HG03342 (cell line): ENCODE measurements around the gene PHKA2.

Experiments used
- ATAC-seq: cut with Tn5 transposase; IDR thresholded peaks from one replicate; pipeline ENCODE4 v1.9.1; 2021; ENCODE audit warnings: mild to moderate bottlenecking, moderate library complexity; ENCODE audit not compliant: unreplicated experiment

Gene PHKA2

GRCh38 chrX:18934708-18935107 lies 49.2 kb downstream of the PHKA2 start:
- no peak for ATAC-seq

GRCh38 chrX:18933617-18934016 lies 50.3 kb downstream of the PHKA2 start:
- ATAC-seq: no peak

GRCh38 chrX:18931972-18932371 lies 51.9 kb downstream of the PHKA2 start:
- ATAC-seq: no peak

- ATAC-seq: no peak
Measured at GRCh38 chrX:18929775-18930174, 54.1 kb downstream of the PHKA2 start.

DNA sequence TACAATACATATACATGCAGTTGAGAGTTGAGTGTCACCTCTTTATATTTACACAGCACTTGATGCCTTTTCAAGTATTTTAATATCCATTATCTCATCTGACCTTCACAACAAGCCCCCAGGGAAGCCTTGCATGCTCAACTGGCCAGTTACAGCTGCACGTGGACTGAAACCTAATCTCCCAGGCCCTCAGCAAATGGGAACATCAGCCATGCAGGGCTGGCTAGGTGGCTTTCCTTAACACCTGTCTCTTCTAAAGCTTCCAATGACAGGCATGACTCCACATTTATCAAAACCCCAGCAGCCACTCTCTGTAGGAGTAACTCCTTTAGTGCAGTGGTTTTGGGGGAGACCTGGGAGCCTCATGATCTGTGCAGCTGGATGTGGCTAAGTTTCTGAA lies 56.4 kb downstream of the PHKA2 start:
- ATAC-seq: no peak

- ATAC-seq: no peak
Measured at GRCh38 chrX:18924507-18925088, 59.3 kb downstream of the PHKA2 start.

GRCh38 chrX:18920566-18920965 lies 63.3 kb downstream of the PHKA2 start:
- no peak for ATAC-seq

GRCh38 chrX:18920079-18920478 lies 63.8 kb downstream of the PHKA2 start:
- no peak for ATAC-seq

DNA sequence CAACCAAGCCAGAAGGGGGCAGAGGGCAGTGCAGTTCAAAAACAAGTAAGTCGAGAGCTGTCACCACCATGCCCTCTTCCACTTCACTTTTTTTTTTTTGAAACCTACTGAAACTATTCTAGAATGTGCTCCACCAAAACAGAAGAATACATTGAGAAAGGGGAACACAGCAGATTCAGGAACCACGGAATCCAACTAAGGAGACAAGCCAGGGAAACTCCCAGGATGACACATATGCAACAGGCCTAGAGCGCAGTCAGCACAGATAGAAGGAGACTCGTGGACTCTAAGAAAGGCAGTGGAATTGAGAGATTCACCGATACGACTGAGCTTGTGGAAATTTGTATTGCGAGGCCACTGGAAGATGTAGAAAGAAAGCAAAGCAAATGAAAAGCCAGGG lies 66.1 kb downstream of the PHKA2 start:
- no peak for ATAC-seq

- no peak for ATAC-seq
Measured at GRCh38 chrX:18906286-18906685, 77.6 kb downstream of the PHKA2 start.

DNA sequence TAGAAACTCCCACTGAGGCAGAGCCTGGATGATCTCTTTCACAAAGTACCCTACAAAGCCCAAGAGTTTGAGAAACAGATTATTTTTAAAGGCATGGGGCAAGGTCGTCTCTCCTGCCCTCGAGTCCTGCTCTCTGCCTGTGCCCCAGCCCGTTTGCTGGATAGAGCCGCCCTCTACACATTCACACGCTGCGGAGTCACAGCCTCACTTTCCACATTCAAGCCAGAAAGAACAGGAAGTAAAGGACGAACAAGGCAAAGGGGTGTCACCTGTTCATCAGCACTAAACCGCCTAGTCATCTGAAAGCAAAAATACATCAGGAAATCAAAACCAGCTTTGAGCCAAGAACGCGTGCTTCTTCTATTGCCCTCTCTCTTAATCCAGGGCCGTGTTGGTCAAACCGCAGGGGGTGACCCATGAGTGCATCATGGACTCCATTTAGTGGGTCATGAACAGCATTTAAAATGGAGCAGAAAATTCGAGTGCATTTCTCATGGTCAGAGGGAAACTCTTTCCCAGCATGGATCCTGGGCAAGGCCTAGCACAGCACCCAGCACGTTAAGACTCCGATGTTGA lies 83.4 kb downstream of the PHKA2 start:
- ATAC-seq: no peak

- ATAC-seq: no peak
Measured at GRCh38 chrX:18899796-18900380, 84.0 kb downstream of the PHKA2 start.

- ATAC-seq: no peak
Measured at GRCh38 chrX:18898492-18898891, 85.4 kb downstream of the PHKA2 start.

GRCh38 chrX:18898091-18898490 lies 85.8 kb downstream of the PHKA2 start:
- ATAC-seq: no peak

GRCh38 chrX:18897611-18898010 lies 86.3 kb downstream of the PHKA2 start:
- ATAC-seq: no peak

GRCh38 chrX:18896680-18897544 lies 87.0 kb downstream of the PHKA2 start:
- ATAC-seq: no peak

GRCh38 chrX:18895189-18895951 lies 88.5 kb downstream of the PHKA2 start:
- no peak for ATAC-seq

DNA sequence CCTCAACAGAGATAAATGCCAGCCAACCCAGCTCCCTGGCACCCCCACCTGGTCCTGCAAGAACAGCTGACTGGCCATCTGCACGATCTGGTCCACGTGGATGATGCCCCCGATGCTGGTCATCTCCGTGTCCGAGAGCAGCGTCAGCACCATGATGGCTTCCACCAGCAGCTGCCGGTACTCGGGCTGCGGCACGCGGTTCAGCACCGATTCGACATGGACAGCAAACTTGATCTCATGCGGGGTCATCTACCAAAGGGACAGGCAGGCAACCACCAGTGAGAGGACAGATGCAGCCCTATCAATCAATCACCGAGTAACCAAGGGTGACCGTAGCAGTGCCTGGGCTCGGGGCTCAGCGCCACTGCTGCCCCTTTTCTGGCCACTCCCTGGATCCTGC lies 89.8 kb downstream of the PHKA2 start:
- no peak for ATAC-seq

- no peak for ATAC-seq
Measured at GRCh38 chrX:18893536-18893935, 90.4 kb downstream of the PHKA2 start.

DNA sequence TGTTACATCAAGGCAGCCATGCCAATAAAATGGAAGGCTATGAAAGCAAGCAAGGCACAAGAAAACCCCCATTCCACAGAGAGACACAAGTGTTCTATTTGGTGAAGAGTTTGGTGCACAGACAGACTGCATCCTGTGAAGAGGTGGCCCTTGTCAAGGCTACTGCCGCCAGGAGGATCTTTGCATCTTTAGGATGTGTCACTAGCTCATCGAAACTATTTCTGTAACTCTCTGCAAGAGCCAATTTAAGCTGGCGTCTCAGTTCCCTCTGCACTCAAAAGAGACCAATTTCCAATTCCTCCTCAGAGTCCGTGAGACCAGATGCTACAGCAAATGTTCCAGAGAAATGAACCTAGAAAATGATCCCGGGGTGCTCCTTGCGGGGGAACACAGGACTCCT lies 91.0 kb downstream of the PHKA2 start:
- ATAC-seq: no peak

DNA sequence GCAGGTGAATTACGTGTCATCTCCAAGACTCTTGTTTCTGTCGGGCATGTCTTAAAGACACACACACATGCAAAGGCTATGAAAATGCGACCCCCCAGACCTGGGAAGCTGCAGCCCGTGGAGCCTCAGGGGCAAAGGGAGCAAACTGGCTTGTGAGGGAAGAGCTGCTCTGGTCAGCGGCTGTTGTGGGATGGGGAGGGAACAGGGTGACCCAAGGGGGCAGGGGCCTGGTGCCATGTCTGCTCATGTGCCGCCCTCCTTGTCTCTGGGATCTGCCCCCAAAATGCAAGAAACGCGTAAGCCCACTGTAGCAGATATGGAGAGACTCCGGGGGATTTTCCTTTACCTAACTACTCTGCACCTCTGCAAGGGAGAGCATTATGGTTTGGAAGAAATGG lies 92.4 kb downstream of the PHKA2 start:
- ATAC-seq: no peak
